AG08395 (cell line): ENCODE data around the gene TMEM156.

Experiments
- DNase-seq: peaks from one replicate; pipeline ENCODE4 v3.0.0; 2012; ENCODE audit warnings: mixed read lengths, low spot score

The TMEM156 gene

GRCh38 chr4:38923746-38924145 is 108.5 kb downstream of the TMEM156 start:
- DNase-seq, result no peak

- DNase-seq, result no peak
Measured at GRCh38 chr4:38921151-38921550, 111.1 kb downstream of the TMEM156 start.

- no peak for DNase-seq
Measured at GRCh38 chr4:38920677-38921076, 111.5 kb downstream of the TMEM156 start.

GRCh38 chr4:38920186-38920585 is 112.0 kb downstream of the TMEM156 start:
- DNase-seq, result no peak

GRCh38 chr4:38919494-38919893 is 112.7 kb downstream of the TMEM156 start:
- DNase-seq, result no peak

- no peak for DNase-seq
Measured at GRCh38 chr4:38917481-38918025, 114.7 kb downstream of the TMEM156 start.
